Measurements from ENCODE around the gene MUC13.

Gene MUC13, protein sequence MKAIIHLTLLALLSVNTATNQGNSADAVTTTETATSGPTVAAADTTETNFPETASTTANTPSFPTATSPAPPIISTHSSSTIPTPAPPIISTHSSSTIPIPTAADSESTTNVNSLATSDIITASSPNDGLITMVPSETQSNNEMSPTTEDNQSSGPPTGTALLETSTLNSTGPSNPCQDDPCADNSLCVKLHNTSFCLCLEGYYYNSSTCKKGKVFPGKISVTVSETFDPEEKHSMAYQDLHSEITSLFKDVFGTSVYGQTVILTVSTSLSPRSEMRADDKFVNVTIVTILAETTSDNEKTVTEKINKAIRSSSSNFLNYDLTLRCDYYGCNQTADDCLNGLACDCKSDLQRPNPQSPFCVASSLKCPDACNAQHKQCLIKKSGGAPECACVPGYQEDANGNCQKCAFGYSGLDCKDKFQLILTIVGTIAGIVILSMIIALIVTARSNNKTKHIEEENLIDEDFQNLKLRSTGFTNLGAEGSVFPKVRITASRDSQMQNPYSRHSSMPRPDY

DNA sequence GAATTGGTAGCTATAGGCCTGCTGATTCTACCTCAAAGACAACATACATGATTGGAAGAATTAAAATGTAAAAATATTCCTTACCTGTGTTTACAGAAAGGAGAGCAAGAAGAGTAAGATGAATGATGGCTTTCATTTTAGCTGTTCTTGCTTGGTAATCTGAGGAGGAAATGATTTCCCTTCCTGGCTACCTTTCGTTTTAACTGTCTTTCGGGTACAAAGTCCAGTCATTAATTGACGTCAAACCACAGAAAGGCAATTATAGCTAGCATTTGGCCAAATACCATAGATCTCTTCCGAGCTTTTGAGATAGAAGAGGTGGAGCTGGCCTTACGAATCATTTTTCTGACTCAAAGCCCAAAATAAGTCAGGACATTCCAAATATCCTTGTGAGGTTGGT lies at the start of gene MUC13:
MUC13 (minus strand) TSS at position 175 of the 400 bp plus-strand sequence; CDS start at position 136, 39 bp downstream.
- DNase-seq: no peak

DNA sequence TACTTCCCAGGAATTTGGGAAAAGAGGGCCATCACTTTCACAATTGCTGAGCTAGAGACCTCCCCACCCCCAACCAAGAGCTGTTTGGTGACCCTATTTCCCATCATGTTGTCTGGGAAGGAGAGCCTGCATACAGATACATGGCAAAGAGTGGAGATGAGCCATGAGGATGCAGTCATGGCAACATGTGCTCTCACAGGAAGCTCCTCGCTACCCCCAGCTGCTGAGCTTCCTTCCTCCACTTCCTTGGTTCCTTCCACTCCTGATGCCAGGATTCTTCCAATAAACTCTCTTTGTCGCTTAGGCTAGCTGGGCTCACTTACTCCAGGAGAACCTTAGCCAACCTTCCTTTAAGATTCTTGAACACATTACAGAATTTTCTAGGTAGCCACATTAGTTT lies 48.3 kb upstream of the MUC13 start:
- DNase-seq: no peak

DNA sequence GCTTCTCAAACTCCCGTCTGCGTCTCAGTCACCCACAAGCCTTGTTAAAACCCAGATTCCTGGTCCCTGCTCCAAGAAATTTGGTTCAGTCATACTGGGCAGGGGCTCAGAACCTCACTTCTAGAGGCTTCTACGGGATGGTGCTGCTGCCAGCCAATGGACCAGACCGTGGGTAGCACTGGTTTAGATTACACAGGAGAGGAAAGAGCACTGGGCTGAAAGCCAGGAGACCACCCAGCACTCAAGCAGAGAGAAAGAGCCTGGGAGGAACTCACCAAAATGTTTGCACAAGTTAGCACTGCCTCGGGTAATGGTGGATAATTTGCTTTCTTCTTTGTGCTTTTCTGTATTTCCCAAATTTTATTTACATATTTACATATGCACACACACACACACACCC lies 46.9 kb upstream of the MUC13 start:
- no peak for DNase-seq

DNA sequence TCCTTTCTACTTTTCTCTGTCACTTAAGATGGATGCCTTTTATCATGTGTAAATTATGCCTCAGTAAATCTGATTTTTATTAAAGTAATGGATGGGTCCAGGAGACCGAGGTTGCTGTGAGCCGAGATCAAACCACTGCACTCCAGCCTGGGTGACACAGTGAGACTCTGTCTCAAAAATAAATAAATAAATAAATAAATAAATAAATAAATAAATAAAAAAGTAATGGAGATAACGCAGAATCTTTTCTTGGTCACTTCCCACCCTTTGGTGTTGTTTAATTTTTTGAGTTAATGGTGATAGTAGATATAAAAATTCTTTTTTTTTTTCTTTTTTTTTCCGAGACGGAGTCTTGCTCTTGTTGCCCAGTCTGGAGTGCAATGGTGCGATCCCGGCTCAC lies 44.1 kb upstream of the MUC13 start:
- DNase-seq: no peak

DNA sequence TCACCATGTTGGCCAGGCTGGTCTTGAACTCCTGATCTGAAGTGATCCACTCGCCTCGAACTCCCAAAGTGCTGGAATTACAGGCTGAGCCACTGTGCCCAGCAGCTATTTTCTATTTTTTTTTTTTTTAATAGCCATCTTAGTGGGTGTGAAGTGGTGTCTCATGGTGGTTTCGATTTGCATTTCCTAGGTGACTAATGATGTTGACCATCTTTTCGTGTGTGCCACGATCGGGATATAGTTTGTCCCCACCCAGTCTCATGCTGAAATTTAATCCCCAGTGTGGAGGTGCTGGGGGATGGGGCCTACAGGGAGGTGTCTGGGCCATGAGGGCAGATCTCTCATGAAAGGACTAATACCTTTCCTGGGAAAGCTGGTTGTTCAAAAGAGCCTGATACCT lies 41.8 kb upstream of the MUC13 start:
- DNase-seq: no peak

DNA sequence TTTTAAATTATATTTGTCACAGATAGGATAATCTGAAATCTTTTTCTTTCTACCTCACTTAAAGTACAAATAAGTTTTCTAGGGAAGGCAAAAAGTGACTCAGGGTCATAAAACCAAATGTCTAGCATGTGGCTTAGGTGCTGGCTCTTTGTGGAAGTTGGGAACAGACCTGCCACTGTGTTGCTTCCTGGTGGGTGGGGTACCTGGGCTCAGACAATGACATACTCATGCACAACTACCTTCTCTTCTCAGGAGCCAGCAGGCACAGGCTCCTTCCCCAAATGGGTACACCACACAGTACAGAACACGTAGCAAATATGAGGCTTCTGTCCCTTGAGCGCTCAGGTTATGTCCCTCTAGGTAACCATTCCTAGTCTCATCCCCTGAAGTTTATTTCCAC lies 40.1 kb upstream of the MUC13 start:
- DNase-seq: no peak

DNA sequence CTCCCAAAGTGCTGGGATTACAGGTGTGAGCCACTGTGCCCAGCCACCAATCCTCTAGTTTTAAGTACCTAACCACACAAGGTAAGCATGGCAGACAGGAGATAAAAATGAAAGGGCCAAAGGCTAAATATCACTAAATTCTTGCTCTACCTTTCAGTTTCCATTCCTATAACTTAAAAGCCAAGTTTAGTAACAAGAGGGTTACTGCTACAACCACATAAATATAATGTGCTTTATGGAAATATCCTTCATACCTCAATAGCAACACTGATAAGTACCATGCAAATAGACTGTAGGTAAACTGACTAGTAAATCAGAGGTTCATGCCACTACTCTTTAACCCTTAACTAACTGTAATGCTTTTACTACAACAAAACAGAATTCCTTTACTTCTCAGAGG lies 38.7 kb upstream of the MUC13 start:
- no peak for DNase-seq

DNA sequence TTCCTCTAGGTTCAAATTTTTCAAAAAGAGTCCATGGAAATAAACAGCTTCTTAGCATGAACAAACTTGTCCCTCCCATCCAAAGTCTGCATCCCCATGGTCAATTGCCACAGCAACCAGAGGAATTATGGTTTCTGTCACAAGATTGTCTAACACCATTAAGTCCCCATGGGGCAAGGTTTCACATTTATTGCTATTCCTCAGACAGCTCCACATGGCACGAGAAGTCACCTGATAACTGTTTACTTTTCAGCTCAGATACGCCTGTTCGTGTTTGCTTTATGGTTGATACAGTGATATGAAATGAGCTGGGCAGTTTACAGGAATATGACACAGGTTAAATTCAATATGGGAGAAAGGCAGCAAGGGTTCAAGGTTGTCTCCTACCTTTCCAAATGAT lies 37.9 kb upstream of the MUC13 start:
- DNase-seq: no peak

DNA sequence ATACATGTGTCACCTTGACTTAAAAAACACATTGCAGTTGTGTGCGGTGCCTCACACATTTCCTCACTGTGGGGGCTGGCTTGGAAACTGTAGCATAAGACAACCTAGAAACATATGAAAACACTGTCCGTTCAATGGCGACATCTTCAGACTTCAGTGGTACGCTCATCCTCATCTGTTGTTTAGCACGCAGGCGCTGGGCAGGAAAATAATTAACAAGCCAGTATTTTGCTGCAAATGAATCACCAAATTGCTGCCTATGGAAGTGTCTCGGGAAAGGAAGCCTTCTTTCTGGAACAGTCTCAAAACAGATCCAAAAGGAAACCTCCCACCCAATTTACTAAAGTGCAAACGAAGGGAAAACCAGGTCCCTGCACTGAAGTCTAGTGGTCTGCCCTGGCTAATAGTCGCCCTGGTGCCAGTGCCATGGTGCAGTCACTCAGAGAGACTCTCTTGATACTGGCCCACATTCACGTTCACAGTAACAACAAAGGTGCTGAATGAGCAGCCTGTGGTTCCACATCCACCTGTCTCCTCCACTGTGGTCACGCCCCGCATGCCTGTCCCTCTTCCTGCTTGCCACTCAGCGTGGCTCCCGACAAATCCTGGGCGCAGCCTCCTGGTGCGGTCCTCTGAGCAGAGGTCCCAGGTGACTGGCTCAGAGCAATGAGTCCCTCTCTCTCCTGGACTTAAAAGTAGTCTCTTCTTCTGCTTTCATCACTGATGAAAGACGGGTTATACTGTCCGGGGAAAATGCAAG lies 35.6 kb upstream of the MUC13 start:
- no peak for DNase-seq

DNA sequence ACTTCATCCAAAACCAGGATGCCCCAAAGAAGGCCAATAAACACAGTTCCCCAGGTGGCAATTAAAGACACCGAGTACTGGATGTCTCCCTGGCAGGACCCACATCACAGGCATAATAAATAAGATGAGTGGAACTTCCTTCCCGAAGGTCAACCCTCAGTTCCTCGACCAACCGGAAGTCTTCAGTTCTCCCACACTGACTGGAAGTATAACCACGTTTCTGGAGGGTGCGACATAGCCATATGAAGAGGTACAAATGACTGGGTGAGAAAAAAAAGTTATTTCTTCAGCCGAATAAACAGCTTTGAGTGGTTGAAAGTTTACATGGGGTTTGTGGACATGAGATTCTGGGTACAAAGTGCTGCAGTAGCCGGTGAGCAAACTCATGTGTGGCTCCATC lies 34.6 kb upstream of the MUC13 start:
- no peak for DNase-seq

DNA sequence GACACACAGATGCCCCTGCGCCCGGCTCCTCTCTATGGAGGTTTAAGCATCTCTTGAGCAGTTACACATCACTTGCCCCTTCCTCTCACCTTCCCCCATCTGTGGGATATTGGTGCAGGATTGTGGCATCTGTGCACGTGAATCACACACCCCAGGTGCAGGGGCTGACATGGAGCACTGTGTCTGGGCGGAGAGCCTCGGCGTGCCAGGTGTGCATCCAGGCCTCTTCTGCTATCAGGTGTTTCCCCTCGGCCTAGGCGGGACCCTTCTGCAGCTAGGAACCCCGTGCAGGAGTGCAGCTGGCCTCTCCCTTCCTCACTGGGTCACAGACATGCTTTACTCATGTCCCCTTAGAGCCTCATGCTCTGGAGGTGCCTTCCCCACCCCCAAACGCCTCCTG lies 33.4 kb upstream of the MUC13 start:
- no peak for DNase-seq

DNA sequence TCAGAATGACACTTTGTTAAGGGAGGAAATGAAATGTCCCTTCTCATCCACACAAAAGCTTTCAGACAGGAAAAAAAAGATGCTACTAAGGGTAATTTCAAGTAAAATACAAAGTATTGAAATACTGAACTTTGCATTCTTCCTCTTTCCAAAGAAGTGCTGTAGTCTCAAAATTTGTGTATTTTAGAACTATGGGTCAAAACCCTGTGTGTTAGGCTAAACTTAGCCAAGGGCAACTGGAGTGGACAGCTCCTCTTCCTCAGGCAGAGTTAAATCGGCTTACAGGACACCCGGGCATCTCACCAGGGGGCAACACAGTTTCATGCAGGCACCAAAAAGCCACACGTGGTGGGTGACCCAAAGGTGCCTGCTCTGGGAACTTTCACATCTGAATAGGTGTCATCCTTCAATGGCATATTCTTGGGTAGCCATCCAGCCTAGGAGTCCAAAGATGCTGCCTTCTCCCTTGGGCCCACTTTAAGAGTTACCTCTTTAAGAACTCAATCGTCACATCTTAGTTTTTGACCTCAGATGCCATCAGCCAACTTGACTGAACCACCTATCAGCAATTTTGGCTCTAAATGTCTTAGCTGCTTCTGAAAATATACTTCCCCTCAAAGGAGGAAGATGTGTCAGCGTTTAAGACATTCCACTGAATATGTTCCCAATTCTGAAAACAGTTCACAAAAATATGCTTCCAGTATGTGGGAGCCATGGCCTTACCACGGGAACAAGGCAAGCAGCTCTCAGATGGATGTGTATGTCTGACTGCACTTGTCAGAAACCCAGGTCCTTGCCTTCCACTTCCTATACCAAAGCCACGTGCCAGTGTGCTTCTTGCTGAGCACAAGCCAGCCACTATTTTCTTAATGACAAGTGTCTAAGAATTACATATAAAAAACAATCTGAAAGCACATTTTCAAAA lies 32.2 kb upstream of the MUC13 start:
- DNase-seq: no peak

DNA sequence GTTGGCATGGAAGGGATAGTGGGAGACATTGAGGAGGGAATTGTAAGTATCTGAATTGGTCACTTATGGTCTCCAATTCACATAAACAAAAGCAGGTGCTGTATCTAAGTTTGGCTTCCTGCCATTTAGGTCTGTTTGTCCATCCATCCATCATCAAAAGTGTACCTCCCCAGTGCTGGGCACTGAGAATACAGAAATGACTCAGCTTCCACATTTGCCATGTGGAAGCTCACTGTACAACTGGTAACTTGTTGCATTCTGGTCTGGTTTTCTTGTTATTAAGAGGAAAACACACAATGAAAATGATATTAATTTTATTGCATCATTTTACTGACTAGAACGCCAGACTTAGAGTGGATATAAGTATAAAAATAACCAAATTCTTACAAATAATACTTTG lies 30.9 kb upstream of the MUC13 start:
- no peak for DNase-seq

DNA sequence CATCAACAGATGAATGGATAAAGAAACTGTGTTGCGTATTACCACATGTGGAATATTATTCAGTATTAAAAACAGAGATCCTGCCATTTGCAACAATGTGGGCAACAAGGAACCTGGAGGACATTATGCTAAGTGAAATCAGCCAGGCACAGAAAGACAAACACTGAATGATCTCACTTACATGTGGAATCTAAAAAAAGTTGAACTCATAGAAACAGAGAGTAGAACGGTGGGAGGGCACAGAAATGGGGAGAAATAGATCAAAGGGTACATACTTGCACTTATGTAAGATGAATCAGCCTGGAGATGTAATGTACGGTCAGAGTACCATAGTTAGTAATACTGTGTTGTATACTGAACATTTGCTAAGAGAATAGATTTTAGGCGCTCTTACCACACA lies 29.8 kb upstream of the MUC13 start:
- DNase-seq: no peak

DNA sequence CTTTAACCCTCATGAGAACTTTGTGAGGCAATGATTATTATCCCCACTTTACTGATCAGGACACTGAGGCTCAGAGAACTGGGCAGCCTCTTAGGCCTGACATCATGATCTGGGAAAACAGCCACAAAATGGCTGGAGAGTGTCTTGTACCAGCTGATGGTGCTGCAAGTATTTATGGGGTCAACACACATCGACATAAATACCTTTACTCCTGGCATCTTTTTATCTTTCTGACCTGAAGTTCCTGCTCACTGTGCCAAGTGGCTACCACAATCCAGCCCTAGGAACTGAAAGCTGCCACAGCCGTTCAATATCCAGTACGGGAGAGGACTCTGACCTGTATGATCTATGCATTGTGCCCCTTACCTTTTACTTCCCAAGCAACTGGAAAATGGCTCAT lies 29.2 kb upstream of the MUC13 start:
- no peak for DNase-seq

DNA sequence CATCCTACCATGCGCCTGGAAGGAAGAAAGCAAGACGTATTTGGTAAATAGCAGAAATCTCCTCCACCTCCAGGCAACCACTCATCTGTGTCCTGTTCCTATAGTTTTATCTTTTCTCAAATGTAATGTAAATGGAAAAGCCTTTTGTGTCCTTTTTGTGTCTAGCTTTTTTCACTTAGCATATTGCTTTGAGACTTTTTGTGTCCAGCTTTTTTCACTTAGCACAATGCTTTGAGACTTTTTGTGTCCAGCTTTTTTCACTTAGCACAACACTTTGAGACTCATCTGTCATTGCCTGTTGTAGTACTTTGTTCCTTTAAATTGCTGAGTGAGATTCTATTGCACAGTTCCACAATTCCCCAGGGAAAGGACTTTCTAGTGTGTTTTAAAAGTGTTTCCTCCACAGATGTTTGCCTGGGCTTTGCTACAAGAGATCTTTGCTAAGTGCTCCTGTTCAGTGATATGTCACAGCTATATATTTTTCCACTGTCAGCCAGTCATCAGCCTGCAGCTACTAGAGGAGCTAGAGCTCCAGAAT lies 27.9 kb upstream of the MUC13 start:
- no peak for DNase-seq

DNA sequence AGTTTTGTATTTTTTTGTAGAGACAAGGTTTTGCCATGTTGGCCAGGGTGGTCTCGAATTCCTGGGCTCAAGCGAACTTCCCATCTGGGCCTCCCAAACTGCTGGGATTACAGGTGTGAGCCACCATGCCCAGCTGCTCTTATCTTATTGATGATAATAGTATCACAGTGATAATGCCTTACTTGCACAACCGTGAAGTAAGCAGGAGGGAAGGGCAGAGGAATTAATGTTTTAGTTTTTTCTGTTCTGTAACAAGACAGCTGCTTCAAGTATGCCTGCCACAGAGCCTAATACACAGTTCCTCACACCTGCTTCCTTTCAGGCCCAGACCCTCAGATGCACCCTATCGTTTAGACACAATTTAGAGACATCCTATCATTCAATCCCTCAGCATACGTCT lies 26.1 kb upstream of the MUC13 start:
- DNase-seq: no peak

DNA sequence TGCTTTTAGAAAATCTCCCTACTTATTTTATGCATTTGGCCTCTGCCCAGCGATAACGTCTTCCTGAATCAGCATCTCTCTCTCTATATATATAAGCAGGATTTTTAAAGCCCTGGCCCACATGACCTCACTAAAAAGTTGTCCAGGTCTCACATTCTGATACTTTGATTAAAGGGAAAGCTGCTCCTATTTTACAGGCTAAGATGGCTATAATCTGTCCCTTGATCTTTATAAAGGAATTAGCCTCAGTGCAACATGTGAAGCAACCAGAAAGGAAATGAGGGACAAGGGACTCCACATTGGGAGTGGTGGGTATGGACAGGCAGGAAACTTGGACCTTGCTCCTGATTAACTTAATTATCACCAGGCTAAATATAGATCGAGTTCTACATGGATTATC lies 25.6 kb upstream of the MUC13 start:
- peak; percentile 49 for DNase-seq

DNA sequence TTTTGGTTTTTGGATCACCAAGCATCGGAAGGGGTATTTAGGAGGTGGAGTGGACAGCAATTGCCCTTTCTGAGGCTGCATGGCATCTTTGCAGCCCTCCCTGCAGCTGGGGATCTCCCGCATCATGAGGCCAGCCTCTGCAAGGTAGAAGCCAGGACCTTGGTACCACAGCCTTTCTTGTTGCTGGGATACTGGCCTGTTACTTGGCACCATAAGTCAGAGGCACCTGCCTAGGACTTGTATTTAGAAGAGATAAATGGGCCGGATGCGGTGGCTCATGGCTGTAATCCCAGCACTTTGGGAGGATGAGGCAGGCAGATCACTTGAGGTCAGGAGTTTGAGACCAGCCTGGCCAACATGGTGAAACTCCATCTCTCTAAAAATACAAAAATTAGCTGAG lies 23.4 kb upstream of the MUC13 start:
- peak; percentile 35 for DNase-seq

DNA sequence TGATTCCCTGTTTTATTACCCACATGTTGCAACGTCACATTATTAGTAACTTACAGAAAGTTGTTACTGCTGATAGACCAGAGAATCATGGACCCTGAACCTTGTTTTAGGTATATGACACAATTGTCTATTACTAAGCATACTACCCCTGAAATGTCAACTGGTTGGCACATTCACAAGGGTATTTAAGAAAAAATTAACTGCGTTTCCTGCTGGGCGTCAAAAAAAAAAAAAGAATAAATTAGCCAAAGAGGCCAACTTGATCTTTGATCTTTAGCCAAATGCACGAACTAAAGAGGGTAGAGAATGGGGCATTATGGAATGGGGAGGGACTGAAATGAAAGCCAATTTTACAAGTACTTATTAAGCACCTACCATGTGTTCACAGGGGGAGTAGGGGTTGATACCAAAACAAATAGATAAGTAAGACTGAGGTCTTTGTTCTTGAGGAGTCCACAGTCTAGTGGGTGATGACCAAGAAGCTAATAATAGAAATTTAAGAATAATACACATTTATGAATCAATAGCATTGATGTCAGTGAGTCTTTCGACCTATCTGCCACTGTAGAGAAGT lies 17.8 kb upstream of the MUC13 start:
- DNase-seq: no peak

DNA sequence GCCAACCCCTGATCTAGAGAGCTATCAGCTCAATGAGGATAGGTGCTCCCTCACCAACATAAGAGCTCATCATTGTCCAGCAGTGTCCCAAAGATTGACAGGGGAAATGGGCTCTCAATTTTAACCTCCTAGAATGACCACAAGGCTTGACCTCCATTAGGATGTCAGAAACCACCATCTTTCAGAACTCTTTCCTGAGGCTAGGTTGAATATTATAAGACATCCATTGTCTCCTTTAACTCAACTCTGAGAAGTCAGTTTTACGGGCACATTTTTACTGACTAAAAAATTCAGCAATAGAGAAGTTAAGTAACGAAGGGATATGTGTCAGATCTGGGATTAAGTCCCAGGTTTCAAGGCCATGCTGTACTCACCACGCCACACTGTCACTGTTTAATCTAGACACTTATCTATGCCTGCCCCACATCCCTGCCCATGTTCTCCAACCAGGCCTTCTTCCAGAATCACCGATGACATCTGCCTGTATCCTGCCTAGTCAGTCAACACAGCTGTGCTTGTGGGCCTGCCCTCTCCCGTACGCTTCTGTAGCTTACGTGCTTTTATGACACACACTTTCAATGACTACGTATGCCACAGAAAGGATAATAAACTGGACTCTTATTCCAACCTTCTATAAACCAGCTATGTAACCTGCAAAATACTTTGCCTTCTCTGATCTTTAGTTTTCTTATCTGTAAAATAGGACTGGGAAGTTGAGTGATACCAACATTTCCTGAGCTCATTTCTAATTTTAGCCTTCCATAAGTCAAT lies 17.1 kb upstream of the MUC13 start:
- DNase-seq: no peak

DNA sequence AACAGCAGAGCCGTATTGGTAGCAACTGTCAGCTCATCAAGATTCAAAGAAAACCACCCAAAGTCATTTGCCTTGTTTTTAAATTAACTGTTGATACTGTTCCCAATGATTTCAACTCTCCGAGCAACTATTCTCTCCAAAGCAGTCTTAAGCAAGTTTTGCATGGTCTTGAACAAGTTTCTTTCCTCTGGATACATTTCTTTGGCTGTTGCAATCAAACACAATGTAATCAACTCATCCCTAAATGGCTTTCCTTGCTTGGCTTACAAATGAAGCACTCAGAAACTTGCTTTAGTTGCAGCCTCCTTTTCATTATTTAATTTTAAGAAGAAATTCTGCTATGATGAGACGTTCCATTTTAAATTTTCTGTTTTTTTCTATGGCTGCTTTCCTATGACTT lies 15.5 kb upstream of the MUC13 start:
- no peak for DNase-seq
